Measurements from ENCODE around the gene ATOSB.

ATOSB gene

DNA sequence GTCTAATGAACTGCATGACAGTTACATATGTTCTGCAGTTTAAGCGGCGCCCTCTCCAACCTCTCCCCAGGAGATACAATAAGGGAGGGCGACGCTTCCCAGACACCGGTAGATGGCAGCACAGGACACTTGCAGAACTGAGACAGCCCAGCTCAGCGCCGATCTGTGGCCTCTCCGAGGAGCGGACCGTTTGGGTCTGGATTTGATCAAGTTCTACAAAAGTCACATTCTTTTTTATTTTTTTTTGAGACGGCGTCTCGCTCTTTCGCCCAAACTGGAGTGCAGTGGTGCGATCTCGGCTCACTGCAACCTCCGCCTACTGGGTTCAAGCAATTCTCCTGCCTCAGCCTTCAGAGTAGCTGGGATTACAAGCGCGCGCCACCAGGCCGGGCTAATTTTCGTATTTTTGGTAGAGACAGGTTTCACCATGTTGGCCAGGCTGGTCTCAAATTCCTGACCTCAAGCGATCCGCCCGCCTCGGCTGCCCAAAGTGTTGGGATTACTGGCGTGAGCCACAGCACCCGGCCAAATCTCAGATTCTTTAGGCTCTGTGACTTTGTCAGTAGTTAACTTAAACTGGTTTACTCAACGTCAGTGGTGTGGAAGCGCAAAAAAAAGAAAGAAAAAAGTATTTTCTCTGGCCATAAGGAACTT lies 1.4 kb upstream of the ATOSB start:
- no peaks in the 10 kb centered on the region for H3K36me3 ChIP-seq (ENCODE audit: low read depth)
- H3K4me3 ChIP-seq (ENCODE audit: severe bottlenecking) = peak overlapping the region; percentile 51
- TF ChIP-seq, protein P1, sequence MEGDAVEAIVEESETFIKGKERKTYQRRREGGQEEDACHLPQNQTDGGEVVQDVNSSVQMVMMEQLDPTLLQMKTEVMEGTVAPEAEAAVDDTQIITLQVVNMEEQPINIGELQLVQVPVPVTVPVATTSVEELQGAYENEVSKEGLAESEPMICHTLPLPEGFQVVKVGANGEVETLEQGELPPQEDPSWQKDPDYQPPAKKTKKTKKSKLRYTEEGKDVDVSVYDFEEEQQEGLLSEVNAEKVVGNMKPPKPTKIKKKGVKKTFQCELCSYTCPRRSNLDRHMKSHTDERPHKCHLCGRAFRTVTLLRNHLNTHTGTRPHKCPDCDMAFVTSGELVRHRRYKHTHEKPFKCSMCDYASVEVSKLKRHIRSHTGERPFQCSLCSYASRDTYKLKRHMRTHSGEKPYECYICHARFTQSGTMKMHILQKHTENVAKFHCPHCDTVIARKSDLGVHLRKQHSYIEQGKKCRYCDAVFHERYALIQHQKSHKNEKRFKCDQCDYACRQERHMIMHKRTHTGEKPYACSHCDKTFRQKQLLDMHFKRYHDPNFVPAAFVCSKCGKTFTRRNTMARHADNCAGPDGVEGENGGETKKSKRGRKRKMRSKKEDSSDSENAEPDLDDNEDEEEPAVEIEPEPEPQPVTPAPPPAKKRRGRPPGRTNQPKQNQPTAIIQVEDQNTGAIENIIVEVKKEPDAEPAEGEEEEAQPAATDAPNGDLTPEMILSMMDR (IDR thresholded peaks at IDR 0.05; ENCODE audit: poor library complexity, severe bottlenecking) = peak; percentile 96
- no peaks in the 10 kb centered on the region for H3K9me3 ChIP-seq (ENCODE audit: severe bottlenecking)
- DNase-seq (ENCODE audit: low spot score) (peak; percentile 91), ATAC-seq (ENCODE audit: low read depth) (peak; percentile 54)
- no peaks in the 10 kb centered on the region for H3K27me3 ChIP-seq (ENCODE audit: insufficient read depth, poor library complexity, severe bottlenecking)
- peaks cover 12% of the 10 kb centered on the region for H3K4me1 ChIP-seq (ENCODE audit: insufficient read depth, poor library complexity, severe bottlenecking)
- H3K27ac ChIP-seq (ENCODE audit: poor library complexity, severe bottlenecking) = peak overlapping the region; percentile 94

DNA sequence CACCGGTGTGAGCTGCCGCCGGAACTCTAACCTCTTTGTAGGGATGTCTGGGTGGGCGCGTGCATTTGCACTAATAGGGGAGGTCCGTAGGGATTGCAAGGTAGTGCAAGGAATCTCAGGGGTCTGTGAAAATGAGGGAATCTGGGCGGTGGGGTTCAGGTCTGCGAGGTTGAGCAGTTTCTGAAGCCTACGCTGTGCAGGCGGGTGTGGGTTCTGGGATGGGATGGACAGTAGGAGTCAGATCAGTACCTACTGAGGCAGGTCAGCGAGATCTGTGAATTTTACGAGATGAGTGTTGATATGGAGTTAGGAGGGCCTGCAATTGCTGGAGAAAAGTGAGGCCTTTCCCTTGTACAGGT lies 856 bp upstream of the ATOSB start:
- H3K27me3 ChIP-seq (ENCODE audit: insufficient read depth, poor library complexity, severe bottlenecking) = no peaks in the 10 kb centered on the region
- TF ChIP-seq, protein P1 (IDR thresholded peaks at IDR 0.05; ENCODE audit: poor library complexity, severe bottlenecking) = no peak
- ATAC-seq (ENCODE audit: low read depth) = peak; percentile 4
- no peak for DNase-seq (ENCODE audit: low spot score)
- no peaks in the 10 kb centered on the region for H3K9me3 ChIP-seq (ENCODE audit: severe bottlenecking)
- no peaks in the 10 kb centered on the region for H3K36me3 ChIP-seq (ENCODE audit: low read depth)
- peak overlapping the region; percentile 51 for H3K4me3 ChIP-seq (ENCODE audit: severe bottlenecking)
- H3K27ac ChIP-seq (ENCODE audit: poor library complexity, severe bottlenecking) = peak overlapping the region; percentile 94
- peaks cover 15% of the 10 kb centered on the region for H3K4me1 ChIP-seq (ENCODE audit: insufficient read depth, poor library complexity, severe bottlenecking)

DNA sequence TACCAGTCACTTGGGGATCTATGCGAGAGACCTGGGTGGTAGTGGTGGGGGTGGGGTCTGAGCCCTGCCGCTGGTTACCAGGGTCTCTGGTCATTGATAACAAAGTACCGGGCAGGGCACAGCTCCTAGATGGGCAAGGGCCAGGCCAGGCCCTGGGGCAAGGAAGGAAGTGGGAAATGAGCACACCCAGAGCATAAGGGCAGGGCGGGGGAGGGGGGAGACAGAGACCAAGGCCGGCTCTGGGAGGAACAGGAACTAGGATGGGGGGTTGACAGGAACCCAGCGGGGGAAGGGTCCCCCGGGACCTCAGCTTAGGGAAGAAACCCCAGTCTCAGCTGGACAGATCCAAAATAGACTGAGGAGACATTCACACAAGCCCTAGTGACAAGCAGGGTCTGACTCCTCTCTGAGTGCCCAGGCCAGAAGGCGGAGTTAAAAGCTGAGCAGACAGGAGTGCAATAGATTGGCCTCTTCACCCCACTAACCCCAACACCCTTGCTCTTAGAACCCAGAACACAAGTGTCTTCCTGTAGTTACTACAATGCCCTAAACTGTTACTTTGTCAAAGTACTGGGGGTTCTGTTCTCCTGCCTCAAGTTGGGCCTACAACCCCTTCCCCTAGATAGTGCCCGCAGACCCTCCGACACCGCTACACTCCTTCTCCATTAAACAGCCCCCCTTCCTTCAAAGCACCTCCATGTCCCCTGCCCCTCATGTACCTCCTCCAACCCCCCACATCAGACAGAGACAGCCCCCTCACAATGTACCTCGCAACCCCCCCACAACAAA lies 628 bp downstream of the ATOSB start:
- ATAC-seq (ENCODE audit: low read depth) = no peak
- peak overlapping the region; percentile 94 for H3K27ac ChIP-seq (ENCODE audit: poor library complexity, severe bottlenecking)
- H3K4me1 ChIP-seq (ENCODE audit: insufficient read depth, poor library complexity, severe bottlenecking) = peaks cover 23% of the 10 kb centered on the region
- no peaks in the 10 kb centered on the region for H3K27me3 ChIP-seq (ENCODE audit: insufficient read depth, poor library complexity, severe bottlenecking)
- TF ChIP-seq, protein P1 (IDR thresholded peaks at IDR 0.05; ENCODE audit: poor library complexity, severe bottlenecking) = no peak
- H3K9me3 ChIP-seq (ENCODE audit: severe bottlenecking) = no peaks in the 10 kb centered on the region
- no peaks in the 10 kb centered on the region for H3K36me3 ChIP-seq (ENCODE audit: low read depth)
- H3K4me3 ChIP-seq (ENCODE audit: severe bottlenecking) = peak overlapping the region; percentile 51
- DNase-seq (ENCODE audit: low spot score) = no peak

DNA sequence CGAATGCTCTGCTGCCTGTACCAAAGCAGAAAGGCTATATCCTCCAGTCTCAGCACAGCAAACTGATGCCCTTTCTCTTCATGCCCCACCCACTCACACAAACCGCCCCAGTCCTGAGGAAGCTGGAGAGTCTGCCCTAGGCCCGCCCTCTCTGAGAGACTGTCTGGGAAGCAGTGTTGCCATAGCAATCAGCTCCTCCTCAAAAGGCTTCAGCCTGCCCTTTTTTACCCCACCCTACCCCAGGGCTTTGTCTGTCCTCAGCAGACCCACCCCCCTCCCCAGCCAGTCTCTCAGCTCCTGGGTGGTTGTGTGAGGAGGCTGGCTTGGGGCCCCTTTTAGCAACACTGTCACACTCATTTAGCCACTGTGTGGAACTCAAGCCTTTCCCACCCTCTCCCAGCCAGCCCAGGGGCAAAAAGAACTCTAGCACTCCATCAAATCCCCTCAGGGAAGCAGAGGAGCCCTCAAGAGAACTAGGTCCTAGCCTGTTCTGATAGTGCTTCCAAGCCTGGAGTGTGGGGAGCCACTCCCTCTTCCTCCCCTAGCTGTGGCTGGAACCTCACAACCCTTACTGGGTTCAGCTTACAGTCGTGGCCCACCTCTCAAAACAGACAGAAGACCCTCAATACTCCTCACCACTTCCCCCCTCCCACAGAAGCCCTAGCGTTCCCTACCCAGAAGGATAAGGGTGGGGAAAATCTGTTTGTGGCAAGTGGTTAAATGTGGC lies 1.4 kb downstream of the ATOSB start:
- Histone ChIP-seq H3K27ac (ENCODE audit: poor library complexity, severe bottlenecking) (peak overlapping the region; percentile 94), H3K9me3 (ENCODE audit: severe bottlenecking) (no peaks in the 10 kb centered on the region), H3K4me1 (ENCODE audit: insufficient read depth, poor library complexity, severe bottlenecking) (peaks cover 23% of the 10 kb centered on the region), H3K36me3 (ENCODE audit: low read depth) (0 out of 2 replicates have a peak, but pooled peaks cover 2% of the 10 kb centered on the region), H3K4me3 (ENCODE audit: severe bottlenecking) (peak overlapping the region; percentile 51), H3K27me3 (ENCODE audit: insufficient read depth, poor library complexity, severe bottlenecking) (no peaks in the 10 kb centered on the region)
- ATAC-seq (ENCODE audit: low read depth) = peak; percentile 55
- peak; percentile 97 for DNase-seq (ENCODE audit: low spot score)
- TF ChIP-seq, protein P1 (IDR thresholded peaks at IDR 0.05; ENCODE audit: poor library complexity, severe bottlenecking) = no peak

All from RWPE2 (cell line).